Stimulated activated CD4-positive, alpha-beta T cell treated with anti-CD3 and anti-CD28 coated beads, Interleukin-1b, Interleukin-23, amount 100 ng/mL, for 4 hours (primary cell): Measurements from ENCODE around the gene TMCC3.

Source experiments
- DNase-seq, 2 donors: peaks; one replicate each; pipeline ENCODE4 v3.0.0-alpha.2; 2020; ENCODE audit warnings: low read depth in 2 of 2

TMCC3 gene

GRCh38 chr12:94532490-94533422, 117.6 kb downstream of the TMCC3 start:
- DNase-seq, result peak; percentile 63 to 70

GRCh38 chr12:94531196-94531720, 119.1 kb downstream of the TMCC3 start:
- DNase-seq, result no peak

GRCh38 chr12:94525951-94526350, 124.4 kb downstream of the TMCC3 start:
- no peak for DNase-seq
